Mammary epithelial cell (primary cell): ENCODE measurements around the gene BZW2.

Source experiments
- EZH2 ChIP-seq: IDR thresholded peaks from 2 replicates; pipeline ENCODE4 v1.6.1; 2012; ENCODE audit warnings: low read length, inconsistent platforms, borderline replicate concordance
- TF ChIP-seq, protein P1 (sequence below), 2 donors: IDR thresholded peaks in 1 of 2; conservative IDR thresholded peaks in 1 of 2; 2 replicates each; pipeline ENCODE4 v1.5.1; 2011 to 2012; ENCODE audit warnings: inconsistent platforms in 2 of 2, low read length in 2 of 2, mild to moderate bottlenecking in 2 of 2, control low read depth in 1 of 2, low read depth in 1 of 2; ENCODE audit not compliant: insufficient read depth in 1 of 2; ENCODE audit errors: extremely low read depth in 1 of 2

DNA sequence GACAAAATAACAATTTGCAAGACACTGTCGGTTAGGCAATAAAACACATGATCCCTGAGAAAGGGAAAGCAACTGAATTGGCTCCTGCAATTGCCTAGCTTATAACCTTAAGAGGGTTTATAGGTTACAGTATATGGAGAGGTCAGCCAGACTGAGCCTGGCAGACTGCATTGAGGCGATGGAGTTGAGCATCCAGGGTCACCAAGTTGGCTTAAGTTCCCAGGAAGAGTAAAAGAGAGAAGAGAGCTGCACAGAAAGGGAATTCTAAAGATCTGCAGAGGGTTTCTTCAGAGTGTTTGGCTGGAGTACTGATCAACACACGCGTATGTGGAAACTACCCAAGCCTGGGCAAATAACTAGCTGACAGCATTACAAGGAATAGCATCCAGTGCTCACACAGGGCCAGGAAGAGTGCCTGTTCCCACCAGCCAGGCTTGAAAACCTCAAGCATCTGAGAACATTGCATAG is 11.7 kb upstream of the BZW2 start:
- TF ChIP-seq, protein P1, sequence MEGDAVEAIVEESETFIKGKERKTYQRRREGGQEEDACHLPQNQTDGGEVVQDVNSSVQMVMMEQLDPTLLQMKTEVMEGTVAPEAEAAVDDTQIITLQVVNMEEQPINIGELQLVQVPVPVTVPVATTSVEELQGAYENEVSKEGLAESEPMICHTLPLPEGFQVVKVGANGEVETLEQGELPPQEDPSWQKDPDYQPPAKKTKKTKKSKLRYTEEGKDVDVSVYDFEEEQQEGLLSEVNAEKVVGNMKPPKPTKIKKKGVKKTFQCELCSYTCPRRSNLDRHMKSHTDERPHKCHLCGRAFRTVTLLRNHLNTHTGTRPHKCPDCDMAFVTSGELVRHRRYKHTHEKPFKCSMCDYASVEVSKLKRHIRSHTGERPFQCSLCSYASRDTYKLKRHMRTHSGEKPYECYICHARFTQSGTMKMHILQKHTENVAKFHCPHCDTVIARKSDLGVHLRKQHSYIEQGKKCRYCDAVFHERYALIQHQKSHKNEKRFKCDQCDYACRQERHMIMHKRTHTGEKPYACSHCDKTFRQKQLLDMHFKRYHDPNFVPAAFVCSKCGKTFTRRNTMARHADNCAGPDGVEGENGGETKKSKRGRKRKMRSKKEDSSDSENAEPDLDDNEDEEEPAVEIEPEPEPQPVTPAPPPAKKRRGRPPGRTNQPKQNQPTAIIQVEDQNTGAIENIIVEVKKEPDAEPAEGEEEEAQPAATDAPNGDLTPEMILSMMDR (conservative IDR thresholded peaks at IDR 0.05 in 1 of 2, IDR thresholded peaks at IDR 0.05 in 1 of 2; ENCODE audit: extremely low read depth in 1 of 2, insufficient read depth in 1 of 2, low read depth in 1 of 2, low read length in 2 of 2) = no peak
- TF ChIP-seq EZH2 = no peak
